ENCODE data around the gene HS3ST5.
"Not testable (repeated sequence)": the region's sequence is repeated elsewhere in the genome, so short reads cannot be mapped to it uniquely, and the experiment has no call there.

Gene HS3ST5

DNA sequence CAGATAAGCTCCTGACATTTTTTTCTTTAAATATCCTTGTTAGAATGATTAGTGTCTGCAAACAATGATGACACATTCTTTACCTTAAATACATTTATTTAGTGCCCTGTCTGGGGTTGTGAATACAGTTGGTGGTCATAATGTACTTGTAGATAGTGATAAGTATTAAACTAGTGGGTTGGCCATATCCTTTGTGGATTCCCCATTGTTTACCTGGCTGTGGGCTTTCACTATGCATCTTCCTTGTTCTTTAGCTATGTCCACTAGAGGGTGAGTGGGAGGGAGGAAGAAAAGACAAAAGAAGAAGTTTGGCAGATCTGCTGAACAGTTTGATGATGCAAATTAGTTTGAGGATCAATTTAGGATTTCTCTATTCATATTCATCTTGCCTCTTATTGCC lies 15.7 kb downstream of the HS3ST5 start:
- DNase-seq, result no peak

DNA sequence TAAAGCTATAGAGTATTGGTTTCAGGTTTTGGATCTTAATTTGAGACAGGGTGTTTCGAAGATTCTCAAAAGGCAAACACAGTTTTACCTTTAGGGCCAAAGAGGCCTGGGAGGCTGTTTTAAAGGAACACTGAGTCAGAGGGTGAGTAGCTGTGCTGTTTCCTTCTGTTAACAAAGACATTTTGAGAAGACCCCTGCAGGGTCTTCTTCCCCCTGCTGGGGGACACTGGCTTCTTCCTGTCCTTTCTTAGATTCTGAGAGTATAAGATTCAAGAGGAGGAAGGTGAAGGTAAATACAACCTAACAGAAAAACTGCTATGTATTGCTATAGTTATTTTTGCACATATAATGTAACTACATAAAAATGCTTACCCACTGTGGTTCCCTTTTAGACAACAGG lies 19.0 kb downstream of the HS3ST5 start:
- DNase-seq, result no peak

DNA sequence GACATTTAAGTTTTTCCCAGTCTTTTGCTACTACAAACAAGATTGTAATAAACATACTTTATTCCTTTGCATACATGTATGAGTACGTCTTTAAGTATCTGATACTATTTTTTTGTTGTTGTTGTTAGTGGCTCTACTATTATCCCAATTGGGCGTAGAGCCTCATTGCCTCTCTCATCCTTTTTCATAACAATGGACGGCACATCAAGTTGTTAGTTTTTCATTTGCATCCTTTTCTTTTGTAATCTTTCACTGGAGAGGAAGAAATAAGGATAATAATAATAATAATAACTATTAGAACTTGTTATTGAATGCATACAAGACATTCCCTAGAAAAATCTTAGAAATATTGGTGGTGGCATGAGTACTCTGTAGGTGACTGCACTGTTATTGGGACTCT lies 23.1 kb downstream of the HS3ST5 start:
- DNase-seq, result no peak

DNA sequence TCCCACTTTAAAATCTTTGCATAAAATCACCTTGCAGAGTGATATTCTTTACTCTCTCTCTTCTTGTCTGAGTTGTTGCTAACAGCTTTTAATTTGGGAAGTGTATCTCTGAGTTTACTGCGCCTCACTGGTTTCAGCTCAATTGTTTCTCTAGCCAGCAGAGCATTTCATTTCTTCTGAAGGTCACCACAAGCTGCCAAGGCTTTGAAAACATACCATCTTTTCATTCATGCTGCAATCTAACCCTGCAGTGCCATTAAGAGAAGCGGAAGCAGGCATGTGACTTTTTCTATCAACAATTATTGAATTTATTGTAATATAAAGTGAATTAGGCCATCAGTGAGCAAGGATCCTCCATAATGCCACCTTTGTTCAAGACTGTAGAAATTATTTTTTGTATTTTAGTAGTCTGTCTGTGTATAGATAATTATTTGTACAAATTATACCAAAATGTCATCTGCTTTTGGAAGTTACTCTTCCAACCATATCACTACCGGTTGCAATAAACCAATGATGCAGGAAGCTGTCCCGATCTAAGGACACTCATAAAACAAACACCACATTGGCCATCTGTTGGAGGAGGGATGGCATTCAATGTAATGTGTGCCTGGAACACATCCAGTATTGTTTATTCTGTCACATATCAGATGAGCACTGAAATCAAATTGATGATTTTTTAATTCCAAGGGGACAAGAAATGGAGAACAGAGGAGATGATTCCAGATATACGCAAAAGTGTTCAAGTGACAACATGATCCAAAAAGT lies 26.8 kb downstream of the HS3ST5 start:
- no peak for DNase-seq

DNA sequence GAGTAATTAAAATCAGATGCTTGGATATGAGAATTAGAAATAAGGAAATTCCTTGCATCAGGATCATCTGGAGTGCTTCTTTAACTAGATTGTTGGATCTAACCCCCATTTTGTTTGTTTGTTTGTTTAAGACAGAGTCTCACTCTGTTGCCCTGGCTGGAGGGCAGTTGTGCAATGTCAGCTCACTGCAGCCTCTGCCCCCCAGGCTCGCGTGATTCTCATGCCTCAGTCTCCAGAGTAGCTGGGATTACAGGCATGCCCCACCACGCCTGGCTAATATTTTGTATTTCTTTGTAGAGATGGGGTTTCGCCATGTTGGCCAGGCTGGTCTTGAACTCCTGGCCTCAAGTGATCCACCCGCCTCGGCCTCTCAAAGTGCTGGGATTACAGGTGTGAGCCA lies 29.0 kb downstream of the HS3ST5 start:
- not testable (repeated sequence) for DNase-seq

DNA sequence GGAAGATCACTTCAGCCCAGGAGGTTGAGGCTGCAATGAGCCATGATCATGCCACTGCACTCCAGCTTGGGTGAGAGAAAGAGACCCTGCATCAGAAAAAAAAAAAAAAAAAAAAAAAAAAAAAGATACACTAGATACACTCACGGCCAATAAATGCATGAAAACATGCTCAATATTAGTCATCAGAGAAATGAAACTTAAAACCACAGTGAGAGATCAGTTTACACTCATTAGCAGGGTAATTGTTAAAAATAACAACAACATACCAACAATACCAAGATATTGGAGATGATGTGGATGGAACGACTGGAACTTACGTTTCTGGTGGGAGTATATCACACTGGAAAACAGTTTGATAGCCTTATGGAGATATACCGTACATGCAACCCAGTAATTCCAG lies 29.9 kb downstream of the HS3ST5 start:
- no peak for DNase-seq

DNA sequence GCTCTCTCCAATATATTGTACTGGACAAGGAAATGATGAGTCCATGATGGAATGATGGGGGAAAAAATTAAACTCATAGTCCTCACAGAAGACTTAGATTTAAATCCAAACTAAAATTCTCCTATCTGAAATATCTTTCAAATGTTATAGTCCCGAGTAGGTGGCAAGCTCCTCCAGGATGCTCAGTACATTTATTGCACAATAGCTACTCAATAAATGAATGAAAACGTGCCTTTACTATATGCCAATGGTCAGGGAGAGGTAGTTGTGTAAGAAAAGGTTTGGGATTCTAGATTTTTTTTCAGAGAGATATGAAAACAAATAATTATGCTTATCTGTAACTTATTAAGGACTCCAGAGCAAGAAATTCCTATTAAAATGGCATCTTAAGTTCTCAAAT lies 32.8 kb downstream of the HS3ST5 start:
- DNase-seq, result no peak

DNA sequence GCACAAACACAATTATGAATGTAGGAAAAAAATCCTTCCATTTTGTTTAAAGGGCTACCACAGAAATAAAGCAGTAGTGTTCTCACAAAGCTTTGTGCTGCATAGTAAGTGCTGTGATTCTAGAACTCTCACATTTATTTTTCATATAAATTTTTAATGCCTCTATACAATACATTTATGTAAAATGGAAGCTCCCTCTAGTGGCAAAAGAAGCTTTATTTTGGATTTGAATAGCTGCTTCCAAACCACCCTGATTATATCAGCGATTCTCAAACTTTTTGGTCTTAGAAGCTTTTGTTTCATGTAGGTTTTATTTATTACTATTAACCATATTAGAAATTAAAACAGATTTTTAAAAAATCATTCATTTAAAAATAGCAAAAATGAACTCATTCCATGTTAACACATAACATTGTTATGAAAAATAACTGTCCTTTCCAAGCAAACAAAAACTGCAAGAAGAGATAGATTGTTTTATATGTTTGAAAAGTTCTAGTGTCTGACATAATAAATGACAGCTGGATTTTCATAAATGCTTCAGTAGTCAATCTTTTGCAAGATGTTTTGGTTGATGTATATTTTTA lies 38.4 kb downstream of the HS3ST5 start:
- DNase-seq, result peak; percentile 27

DNA sequence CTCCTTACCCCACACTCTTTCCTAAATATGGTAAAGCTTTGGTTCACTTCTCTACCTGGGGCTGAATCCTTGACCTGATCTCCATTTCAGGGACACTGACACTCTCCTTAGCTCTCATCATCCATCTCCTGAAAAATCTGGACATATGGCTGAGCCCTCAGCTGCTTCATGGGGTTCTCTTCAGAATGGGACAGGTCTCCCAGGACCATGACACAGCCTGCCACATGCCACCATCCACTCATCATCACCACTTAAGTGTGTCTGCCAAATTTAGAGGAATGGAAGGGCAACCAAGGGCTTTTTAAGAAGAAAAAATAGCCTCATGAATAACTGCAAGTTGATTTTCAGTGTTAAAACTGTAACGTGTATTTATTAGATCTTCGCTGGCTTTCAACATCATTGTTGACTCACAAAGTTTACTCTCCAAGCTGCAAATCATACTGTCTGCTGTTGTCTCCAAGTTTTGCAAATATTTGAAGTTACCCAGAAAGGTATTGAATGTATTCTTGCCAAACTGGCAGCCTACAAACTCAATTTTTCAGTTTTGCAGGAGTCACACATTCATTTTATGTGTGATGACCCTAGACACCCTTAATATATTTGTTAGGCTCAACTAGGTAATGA lies 41.1 kb downstream of the HS3ST5 start:
- no peak for DNase-seq

DNA sequence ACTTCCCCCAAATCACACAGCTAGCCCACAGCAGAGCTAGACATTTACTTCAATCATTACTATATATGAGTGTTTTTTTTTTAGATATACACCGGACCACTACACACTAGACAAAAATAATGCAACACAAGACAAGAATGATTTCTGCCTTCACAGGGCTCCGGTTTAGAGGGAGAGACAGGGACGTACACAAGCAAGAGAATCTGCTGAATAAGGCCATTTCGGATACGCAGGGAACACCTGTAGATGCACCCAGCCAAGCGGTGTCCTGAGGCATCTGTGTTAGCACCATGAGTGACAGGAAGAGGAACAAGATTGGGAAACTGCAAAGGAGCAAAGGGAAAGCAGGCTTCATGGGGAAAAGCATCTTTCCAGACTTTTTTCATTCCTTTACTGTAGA lies 45.7 kb downstream of the HS3ST5 start:
- no peak for DNase-seq

DNA sequence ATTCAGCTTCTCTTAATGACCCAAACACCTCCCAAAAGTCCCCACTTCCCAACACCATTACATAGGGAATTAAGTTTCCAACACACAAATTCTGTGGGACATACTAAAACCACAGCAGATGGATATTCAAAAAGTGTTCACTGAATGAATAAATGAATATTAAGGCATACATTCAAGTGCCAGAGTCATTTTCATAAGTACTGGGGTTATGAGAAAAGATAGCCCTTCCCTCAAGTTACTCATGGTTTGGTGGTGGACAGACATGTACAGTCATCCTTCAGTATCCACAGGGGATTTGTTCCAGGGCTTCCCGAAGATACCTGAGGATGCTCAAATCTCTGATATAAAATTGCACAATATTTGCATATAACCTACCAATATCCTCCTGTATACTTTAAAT lies 50.4 kb downstream of the HS3ST5 start:
- DNase-seq, result no peak

DNA sequence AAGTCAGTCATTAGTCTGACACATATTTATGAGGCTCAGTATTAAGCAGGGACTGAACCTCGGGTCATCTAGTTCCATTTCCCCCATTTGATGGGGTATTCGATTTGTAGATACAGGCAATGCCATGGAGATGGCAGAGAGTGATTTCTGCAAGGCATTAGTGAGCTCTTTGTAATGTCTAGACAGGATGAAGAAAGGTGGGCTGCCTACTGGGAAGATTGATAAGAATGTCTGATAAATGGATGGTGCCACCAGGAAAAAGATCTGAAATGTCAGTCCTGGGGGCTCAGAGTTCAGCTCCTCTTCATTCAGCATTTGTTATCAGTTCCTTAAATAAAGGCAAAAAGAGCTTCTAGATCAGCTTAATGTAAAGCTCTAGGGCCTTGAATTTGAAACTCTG lies 51.4 kb downstream of the HS3ST5 start:
- no peak for DNase-seq

DNA sequence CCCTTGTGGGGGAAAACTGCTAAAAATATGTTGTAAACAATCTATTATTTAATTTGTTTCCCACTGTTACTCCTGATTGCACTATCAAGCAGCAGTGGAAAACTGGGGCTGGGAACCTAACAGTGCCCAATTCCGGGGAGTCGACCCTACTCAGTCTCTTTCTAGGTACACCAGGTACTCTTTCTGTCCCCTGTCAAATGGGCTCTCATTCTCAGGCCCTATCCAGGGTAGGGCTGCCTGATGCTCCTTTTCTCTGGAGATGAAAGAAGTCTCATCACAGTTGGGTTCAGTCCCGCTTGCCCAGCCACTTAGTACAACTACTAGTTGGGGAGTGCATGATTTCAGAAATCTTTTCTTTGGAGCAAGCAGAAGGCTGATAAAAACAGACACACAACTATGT lies 52.0 kb downstream of the HS3ST5 start:
- no peak for DNase-seq

DNA sequence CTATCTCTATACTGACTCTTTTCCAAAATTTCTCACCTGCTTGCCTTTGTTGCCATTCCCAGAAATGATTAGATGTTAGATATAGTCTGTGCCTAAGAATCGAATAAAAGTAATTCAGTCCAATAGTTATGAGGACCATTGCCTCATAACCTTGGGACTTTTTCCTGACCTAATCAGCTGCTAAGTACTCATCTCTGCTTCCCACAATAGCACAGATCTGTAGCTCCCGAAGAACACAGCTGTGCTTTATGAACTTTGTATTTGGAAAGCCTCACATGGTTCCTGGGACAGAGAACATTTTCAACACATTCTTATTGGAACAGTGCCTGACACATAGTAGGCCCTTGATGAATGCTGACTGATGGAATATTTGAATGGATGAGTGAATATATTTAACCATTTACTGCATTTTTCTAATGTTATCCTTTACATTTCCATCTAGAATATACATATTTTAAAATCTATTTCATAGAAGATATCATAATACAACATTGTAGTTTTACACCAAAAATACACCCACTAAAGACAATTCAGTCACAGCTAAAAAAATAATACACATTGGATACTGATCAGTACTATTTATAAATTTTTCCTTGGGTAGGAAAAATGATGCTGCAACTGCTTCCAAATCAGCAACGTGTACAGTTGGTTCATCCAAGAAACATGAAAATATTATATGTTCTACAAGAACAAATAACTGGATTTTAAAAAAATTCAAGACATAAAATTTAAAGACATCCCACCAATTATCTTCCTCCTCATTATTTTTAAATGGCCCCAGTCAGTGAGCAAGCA lies 53.9 kb downstream of the HS3ST5 start:
- DNase-seq, result no peak

DNA sequence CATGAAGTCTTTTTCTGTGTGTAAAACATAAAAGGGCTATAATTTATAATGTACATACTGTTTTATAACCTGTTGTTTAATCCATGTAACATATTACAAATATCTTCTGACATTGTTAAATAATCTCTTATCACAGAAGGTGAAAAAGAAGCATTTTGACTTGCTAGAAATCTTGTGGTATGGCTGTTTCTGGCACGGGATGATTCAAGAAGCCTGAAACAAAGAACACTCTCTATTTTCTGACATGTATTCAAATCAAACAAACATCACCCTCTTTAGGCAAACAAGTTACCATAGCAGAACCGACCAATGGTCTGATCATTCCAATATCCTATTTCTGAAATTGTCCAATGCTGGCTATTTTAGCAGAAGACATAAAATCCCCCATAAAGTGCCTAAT lies 55.4 kb downstream of the HS3ST5 start:
- DNase-seq, result no peak

DNA sequence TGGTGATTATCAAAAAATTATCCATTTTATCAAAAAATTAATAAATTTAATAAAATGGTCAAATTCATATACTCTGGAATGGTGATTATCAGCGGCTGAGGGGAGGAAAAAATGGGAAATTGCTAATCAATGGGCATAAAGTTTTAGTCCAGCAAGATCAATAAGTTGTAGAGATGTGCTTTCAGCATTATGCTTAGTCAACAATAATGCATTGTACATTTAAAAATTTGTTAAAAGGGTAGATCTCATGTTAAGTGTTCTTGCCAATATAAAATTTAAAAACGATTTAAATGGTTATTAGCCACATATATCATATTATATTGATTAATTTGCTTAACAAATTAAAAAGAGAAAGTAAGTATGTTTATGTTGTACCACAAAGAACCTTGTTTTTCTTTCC lies 56.6 kb downstream of the HS3ST5 start:
- no peak for DNase-seq

DNA sequence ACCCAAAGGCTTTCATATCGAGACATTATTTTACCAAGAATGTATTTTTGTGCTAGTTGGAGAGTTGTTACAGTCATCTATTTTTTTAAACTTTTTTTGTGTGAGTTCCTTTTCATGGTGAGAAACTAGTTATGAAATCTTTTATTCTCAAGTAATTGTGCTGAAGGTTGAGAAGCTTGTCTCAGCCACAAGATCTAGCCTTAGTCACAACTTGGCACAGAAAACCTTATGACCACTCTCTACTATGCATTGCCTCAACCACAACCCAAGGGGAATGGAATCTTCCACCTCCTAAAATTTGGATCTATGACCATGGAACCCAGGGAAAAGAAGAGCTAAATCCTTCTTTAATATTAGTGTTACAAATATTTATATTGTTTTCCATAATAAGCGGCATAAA lies 58.5 kb downstream of the HS3ST5 start:
- peak; percentile 88 for DNase-seq

DNA sequence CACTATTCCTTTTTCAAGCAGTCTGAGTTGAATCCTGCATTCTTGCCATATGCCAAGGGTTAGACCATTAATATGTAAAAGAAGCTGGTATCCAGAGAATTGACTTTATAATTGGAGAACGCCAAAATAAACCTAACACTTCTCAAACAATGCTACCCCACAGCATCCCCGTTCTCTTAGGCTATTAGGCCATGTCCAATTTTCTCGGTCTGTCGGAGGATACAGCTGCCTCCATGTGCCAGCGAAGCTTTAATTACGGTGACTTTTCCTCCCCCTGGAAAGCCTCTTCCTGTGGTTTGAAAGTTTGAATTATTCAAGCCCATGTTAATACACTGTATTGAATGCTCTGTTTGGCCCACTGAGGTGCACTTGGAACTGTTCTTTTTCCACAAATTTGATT lies 60.5 kb downstream of the HS3ST5 start:
- DNase-seq, result no peak

DNA sequence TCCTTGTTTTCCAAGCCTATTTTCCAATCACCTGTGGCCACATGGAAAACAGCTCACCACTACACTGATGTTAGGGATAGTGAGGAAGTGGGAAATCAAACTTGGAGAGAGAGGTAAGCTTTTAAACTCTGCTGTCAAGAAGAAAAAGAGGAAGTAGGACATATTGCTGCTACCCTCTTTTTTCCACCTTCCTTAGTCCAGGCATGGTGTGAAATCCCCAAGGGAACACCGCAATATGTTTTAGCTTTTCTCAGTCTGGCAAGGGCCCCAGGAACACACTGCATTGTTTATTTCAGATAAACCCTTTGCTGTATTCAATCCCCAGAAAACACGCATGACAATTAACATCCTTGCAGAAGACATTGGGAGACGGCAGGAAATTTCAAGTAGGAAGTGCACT lies 61.3 kb downstream of the HS3ST5 start:
- DNase-seq, result no peak

DNA sequence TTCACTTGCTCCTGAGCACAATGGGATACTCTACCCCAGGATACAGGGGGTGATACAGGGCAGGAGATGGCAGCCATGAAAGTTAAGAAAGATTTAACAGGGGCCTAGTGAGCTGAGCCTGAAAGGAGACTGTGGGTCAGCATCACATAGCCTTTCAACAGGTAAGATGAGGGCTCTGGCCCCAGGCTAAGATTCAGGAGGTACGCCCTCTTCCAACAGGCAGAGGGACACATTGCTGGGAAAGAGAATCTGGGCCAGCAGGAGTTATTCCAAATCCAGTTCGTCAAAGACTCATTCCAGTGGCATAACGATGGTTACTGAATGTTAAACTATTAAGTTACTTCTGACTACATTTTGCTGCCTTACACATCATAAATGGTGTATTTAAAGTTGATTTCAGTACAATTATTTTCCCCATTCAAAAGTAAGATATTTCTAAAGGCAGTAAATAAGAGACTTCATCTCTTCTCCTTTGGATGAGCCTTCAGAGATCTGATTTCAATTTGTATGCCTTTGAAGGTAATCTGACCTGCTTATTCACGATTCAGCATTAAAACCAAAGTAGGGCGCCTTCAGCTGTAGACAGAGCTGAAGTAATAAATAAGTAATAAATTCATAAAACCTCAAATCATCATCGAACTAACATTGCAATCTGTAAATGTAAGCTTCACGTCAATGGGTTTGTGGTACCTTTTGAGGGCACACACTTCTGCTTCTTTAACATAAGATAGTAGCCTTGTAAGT lies 62.4 kb downstream of the HS3ST5 start:
- no peak for DNase-seq

DNA sequence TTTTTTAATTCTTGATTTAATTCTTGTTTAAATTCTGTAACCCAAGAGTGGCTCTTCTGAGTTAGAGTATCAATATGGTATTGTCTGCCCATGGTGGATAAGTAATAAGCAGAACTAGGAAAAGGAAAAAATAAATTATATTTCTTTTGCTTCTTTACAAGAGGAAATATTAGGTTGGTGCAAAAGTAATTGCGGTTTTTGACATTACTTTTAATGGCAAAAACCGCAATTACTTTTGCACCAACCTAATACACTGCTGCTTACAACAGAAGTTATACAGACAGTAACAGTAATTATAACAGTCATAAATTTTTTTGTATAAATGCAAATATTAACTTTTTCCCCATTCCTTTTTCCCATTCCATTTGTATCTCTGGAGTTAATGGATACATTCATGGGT lies 65.6 kb downstream of the HS3ST5 start:
- no peak for DNase-seq

DNA sequence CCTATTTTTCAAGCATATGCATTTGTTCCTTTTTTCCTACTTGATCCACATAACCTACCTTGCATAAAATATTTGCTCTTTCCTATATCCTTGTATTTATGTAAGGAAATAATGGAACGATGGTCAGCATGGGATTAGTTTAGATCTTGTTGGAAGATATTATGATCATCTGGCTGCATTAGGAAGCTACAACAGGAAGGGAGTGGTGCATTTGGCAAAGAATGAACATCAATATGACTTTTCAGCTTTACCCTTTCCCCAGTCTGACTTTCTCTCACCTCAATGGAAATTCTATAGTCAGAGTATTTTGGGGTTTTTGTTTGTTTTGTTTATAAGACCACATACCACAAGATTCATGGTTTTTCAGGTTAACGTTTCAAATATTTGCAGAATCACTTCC lies 66.0 kb downstream of the HS3ST5 start:
- DNase-seq, result no peak

DNA sequence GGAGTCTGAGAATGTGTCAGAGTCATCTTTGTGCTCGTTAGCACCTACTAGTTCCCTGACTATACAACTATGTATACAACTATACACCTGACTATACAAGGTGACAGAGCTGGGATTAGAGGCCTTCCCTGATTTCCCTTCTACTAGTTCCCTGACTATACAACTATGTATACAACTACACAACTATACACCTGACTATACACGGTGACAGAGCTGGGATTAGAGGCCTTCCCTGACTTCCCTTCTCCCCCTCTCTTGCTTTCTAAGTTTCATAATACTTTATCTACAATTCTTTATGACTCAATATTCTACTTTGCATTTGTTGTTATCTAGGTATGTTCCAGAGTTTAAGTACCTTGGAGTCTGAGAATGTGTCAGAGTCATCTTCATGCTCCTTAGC lies 68.0 kb downstream of the HS3ST5 start:
- DNase-seq, result peak; percentile 63

All from NCI-H226 (cell line).